Liver (tissue), 9 donors: ENCODE measurements around the gene RPTOR. TPM values are rescaled to one million over a fixed set of nuclear protein-coding genes. Genes with fewer than 3 reads are reported as not detected.

ENCODE experiments used
- DNase-seq: peaks from one replicate; pipeline ENCODE4 v3.0.0-alpha.2; 2017; ENCODE audit warnings: low spot score
- H3K27ac ChIP-seq, 2 donors: one replicate each; pipeline ENCODE4 v1.7.0; 2013; ENCODE audit warnings: inconsistent platforms in 2 of 2, low read length in 2 of 2, control low read depth in 1 of 2, low read depth in 1 of 2, mild to moderate bottlenecking in 1 of 2
- H3K27me3 ChIP-seq, 4 donors: one replicate each; pipeline versions ENCODE4 v1.6.1 to v1.7.0; 2013; ENCODE audit warnings: low read length in 3 of 4, inconsistent platforms in 1 of 4, mild to moderate bottlenecking in 1 of 4, moderate library complexity in 1 of 4; ENCODE audit not compliant: control insufficient read depth in 4 of 4, insufficient read depth in 4 of 4
- H3K36me3 ChIP-seq, 4 donors: one replicate each; pipeline versions ENCODE4 v1.6.1 to v1.7.0; 2013; ENCODE audit warnings: low read length in 3 of 4, mild to moderate bottlenecking in 3 of 4, low read depth in 1 of 4, moderate library complexity in 1 of 4; ENCODE audit not compliant: control insufficient read depth in 4 of 4, insufficient read depth in 3 of 4
- H3K4me1 ChIP-seq, 4 donors: one replicate each; pipeline versions ENCODE4 v1.6.1 to v1.7.0; 2013; ENCODE audit warnings: low read length in 3 of 4, mild to moderate bottlenecking in 3 of 4, moderate library complexity in 1 of 4; ENCODE audit not compliant: control insufficient read depth in 4 of 4, insufficient read depth in 4 of 4
- H3K4me3 ChIP-seq, 3 donors: one replicate each; pipeline versions ENCODE4 v1.6.1 to v1.7.0; 2013; ENCODE audit warnings: low read length in 3 of 3, control low read depth in 1 of 3, low read depth in 1 of 3, mild to moderate bottlenecking in 1 of 3
- H3K9ac ChIP-seq, 2 donors: one replicate each; pipeline ENCODE4 v1.7.0; 2013; ENCODE audit warnings: low read length in 2 of 2, mild to moderate bottlenecking in 2 of 2, moderate library complexity in 2 of 2, control low read depth in 1 of 2, low read depth in 1 of 2
- H3K9me3 ChIP-seq, 4 donors: one replicate each; pipeline versions ENCODE4 v1.6.1 to v1.7.0; 2013; ENCODE audit warnings: low read length in 3 of 4; ENCODE audit not compliant: control insufficient read depth in 4 of 4
- EGR1 ChIP-seq, 2 donors: IDR thresholded peaks; 2 replicates each; pipeline ENCODE4 v1.6.1; 2016 to 2018; ENCODE audit warnings: antibody characterized with exemption in 2 of 2, low read depth in 2 of 2
- FOXA1 ChIP-seq: IDR thresholded peaks from 2 replicates; pipeline ENCODE4 v1.6.1; 2016; ENCODE audit warnings: antibody characterized with exemption
- FOXA2 ChIP-seq: IDR thresholded peaks from 2 replicates; pipeline ENCODE4 v1.6.1; 2016; ENCODE audit warnings: antibody characterized with exemption
- GABPA ChIP-seq, 2 donors: IDR thresholded peaks in 1 of 2; conservative IDR thresholded peaks in 1 of 2; 2 replicates each; pipeline ENCODE4 v1.6.1; 2016; ENCODE audit warnings: antibody characterized with exemption in 2 of 2, mild to moderate bottlenecking in 1 of 2, moderate library complexity in 1 of 2
- HNF4A ChIP-seq, 2 donors: conservative IDR thresholded peaks; 2 replicates each; pipeline ENCODE4 v1.6.1; 2016; ENCODE audit warnings: antibody characterized with exemption in 2 of 2, mild to moderate bottlenecking in 2 of 2
- HNF4G ChIP-seq: IDR thresholded peaks from 2 replicates; pipeline ENCODE4 v1.6.1; 2016; ENCODE audit warnings: antibody characterized with exemption
- JUND ChIP-seq, 2 donors: IDR thresholded peaks; 2 replicates each; pipeline ENCODE4 v1.6.1; 2016; ENCODE audit warnings: antibody characterized with exemption in 2 of 2
- NR2F2 ChIP-seq: IDR thresholded peaks from 2 replicates; pipeline ENCODE4 v1.6.1; 2016; ENCODE audit warnings: antibody characterized with exemption
- RAD21 ChIP-seq, 2 donors: IDR thresholded peaks; 2 replicates each; pipeline ENCODE4 v1.6.1; 2016; ENCODE audit warnings: antibody characterized with exemption in 2 of 2, mild to moderate bottlenecking in 2 of 2
- RXRA ChIP-seq, 2 donors: IDR thresholded peaks; 2 replicates each; pipeline ENCODE4 v1.6.1; 2017 to 2018; ENCODE audit warnings: antibody characterized with exemption in 2 of 2, mild to moderate bottlenecking in 1 of 2
- SP1 ChIP-seq: IDR thresholded peaks from 2 replicates; pipeline ENCODE4 v1.6.1; 2018; ENCODE audit warnings: antibody characterized with exemption, mild to moderate bottlenecking
- TAF1 ChIP-seq: conservative IDR thresholded peaks from 2 replicates; pipeline ENCODE4 v1.6.1; 2016; ENCODE audit warnings: antibody characterized with exemption, mild to moderate bottlenecking
- YY1 ChIP-seq: IDR thresholded peaks from 2 replicates; pipeline ENCODE4 v1.6.1; 2016; ENCODE audit warnings: antibody characterized with exemption, mild to moderate bottlenecking
- WGBS: extraction: QIAGEN DNeasy Blood & Tissue Kit; methylation state at CpG from one replicate; pipeline ENCODE4 v1.1.7; 2013; 5-methylcytosine and 5-hydroxymethylcytosine counted together
- polyA plus RNA-seq, 2 donors: library from polyadenylated mRNA; stranded (reverse) in 1 of 2; unstranded in 1 of 2; fragments of 200-250 nt in 1 of 2; fragments of >200 nt in 1 of 2; fragmentation: Nextera tagmentation in 1 of 2; extraction: Ambion mirVana in 1 of 2; gene quantifications; one replicate each; pipeline versions ENCODE4 v1.2.1 to v1.2.3, GENCODE V29; 2013 to 2015
- total RNA-seq, 2 donors: library from RNA; depleted of rRNA; stranded (reverse); fragments of >200 nt; gene quantifications; one replicate each; pipeline ENCODE4 v1.2.3, GENCODE V29; 2014
- TF ChIP-seq, protein P1 (sequence below): IDR thresholded peaks from 2 replicates; pipeline ENCODE4 v1.6.1; 2016; ENCODE audit warnings: antibody characterized with exemption
- TF ChIP-seq, protein P2 (sequence below): IDR thresholded peaks from 2 replicates; pipeline ENCODE4 v1.6.1; 2016; ENCODE audit warnings: antibody characterized with exemption
- TF ChIP-seq, protein P3 (sequence below): IDR thresholded peaks from 2 replicates; pipeline ENCODE4 v1.6.1; 2016; ENCODE audit warnings: antibody characterized with exemption, mild to moderate bottlenecking
- TF ChIP-seq, protein P4 (sequence below): fragments of 150-350 bp; IDR thresholded peaks from 2 replicates; pipeline ENCODE4 v1.5.1; 2017; ENCODE audit warnings: improper control_type of control experiment, low read depth, low read length; ENCODE audit not compliant: missing input control
- TF ChIP-seq, protein P5 (sequence below): IDR thresholded peaks from 2 replicates; pipeline ENCODE4 v1.6.1; 2016; ENCODE audit warnings: antibody characterized with exemption
- donor health status: healthy.
- donor health status: healthy.
- donor health status: healthy.
- donor health status: healthy.
- donor health status: healthy.

The RPTOR gene
- total and polyA plus RNA-seq, 4 donors, result 4.8 to 25.4 (median 11.6) TPM

DNA sequence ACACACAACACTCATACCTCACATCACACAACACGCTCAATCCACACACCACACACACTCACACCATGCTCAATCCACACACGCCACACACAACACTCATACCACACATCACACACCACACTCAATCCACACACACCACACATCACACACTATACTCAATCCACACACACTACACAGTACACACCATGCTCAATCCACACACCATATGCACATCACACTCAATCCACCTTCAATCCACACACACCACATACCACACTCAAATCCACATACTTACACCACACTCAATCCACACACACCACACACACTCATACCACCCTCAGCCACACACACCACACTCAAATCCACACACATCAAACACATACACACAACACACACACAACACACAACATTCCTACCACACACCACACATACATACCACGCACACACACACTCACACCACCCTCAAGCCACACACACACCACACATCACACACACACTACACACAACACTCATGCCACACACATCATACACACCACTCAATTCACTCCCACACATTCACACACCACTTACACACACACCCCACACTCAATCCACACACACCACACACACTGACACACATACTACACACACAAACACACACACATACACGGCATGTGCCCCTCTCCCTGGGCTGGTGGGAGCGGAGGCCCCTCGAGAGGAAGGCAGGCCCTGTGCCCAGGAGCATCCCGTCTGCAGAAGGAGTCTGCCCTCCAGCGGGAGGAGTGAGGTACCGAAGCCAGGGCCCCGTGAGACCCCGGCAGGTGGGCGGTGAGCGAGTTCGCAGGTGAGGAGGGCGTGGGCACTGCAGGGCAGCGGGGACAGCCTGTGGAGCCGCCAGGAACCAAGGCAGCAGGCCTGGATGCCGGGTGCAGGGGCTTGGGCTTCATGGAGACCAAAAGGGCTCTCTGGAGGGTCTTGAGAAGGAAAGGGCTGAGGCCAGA is 33.1 kb upstream of the RPTOR start:
- H3K9me3 ChIP-seq, result no peaks in the 10 kb centered on the region
- WGBS, result 49% methylated on average over 18 of the region's 18 CpGs
- no peak overlapping the region for H3K9ac ChIP-seq
- no peak overlapping the region for H3K27ac ChIP-seq
- no peaks in the 10 kb centered on the region for H3K4me1 ChIP-seq
- TF ChIP-seq YY1 (no peak), FOXA2 (no peak), JUND (IDR thresholded peaks at IDR 0.05) (no peak), RXRA (IDR thresholded peaks at IDR 0.05) (no peak), FOXA1 (no peak), NR2F2 (no peak), RAD21 (IDR thresholded peaks at IDR 0.05) (no peak), HNF4A (conservative IDR thresholded peaks at IDR 0.05) (no peak), SP1 (no peak), TAF1 (no peak), HNF4G (no peak), GABPA (IDR thresholded peaks at IDR 0.05 in 1 of 2, conservative IDR thresholded peaks at IDR 0.05 in 1 of 2) (no peak), EGR1 (IDR thresholded peaks at IDR 0.05; ENCODE audit: low read depth in 2 of 2) (no peak)
- TF ChIP-seq, protein P1, sequence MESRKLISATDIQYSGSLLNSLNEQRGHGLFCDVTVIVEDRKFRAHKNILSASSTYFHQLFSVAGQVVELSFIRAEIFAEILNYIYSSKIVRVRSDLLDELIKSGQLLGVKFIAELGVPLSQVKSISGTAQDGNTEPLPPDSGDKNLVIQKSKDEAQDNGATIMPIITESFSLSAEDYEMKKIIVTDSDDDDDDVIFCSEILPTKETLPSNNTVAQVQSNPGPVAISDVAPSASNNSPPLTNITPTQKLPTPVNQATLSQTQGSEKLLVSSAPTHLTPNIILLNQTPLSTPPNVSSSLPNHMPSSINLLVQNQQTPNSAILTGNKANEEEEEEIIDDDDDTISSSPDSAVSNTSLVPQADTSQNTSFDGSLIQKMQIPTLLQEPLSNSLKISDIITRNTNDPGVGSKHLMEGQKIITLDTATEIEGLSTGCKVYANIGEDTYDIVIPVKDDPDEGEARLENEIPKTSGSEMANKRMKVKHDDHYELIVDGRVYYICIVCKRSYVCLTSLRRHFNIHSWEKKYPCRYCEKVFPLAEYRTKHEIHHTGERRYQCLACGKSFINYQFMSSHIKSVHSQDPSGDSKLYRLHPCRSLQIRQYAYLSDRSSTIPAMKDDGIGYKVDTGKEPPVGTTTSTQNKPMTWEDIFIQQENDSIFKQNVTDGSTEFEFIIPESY, result no peak
- TF ChIP-seq, protein P2, sequence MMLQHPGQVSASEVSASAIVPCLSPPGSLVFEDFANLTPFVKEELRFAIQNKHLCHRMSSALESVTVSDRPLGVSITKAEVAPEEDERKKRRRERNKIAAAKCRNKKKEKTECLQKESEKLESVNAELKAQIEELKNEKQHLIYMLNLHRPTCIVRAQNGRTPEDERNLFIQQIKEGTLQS, result no peak
- TF ChIP-seq, protein P3, sequence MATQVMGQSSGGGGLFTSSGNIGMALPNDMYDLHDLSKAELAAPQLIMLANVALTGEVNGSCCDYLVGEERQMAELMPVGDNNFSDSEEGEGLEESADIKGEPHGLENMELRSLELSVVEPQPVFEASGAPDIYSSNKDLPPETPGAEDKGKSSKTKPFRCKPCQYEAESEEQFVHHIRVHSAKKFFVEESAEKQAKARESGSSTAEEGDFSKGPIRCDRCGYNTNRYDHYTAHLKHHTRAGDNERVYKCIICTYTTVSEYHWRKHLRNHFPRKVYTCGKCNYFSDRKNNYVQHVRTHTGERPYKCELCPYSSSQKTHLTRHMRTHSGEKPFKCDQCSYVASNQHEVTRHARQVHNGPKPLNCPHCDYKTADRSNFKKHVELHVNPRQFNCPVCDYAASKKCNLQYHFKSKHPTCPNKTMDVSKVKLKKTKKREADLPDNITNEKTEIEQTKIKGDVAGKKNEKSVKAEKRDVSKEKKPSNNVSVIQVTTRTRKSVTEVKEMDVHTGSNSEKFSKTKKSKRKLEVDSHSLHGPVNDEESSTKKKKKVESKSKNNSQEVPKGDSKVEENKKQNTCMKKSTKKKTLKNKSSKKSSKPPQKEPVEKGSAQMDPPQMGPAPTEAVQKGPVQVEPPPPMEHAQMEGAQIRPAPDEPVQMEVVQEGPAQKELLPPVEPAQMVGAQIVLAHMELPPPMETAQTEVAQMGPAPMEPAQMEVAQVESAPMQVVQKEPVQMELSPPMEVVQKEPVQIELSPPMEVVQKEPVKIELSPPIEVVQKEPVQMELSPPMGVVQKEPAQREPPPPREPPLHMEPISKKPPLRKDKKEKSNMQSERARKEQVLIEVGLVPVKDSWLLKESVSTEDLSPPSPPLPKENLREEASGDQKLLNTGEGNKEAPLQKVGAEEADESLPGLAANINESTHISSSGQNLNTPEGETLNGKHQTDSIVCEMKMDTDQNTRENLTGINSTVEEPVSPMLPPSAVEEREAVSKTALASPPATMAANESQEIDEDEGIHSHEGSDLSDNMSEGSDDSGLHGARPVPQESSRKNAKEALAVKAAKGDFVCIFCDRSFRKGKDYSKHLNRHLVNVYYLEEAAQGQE, result no peak
- TF ChIP-seq, protein P4, sequence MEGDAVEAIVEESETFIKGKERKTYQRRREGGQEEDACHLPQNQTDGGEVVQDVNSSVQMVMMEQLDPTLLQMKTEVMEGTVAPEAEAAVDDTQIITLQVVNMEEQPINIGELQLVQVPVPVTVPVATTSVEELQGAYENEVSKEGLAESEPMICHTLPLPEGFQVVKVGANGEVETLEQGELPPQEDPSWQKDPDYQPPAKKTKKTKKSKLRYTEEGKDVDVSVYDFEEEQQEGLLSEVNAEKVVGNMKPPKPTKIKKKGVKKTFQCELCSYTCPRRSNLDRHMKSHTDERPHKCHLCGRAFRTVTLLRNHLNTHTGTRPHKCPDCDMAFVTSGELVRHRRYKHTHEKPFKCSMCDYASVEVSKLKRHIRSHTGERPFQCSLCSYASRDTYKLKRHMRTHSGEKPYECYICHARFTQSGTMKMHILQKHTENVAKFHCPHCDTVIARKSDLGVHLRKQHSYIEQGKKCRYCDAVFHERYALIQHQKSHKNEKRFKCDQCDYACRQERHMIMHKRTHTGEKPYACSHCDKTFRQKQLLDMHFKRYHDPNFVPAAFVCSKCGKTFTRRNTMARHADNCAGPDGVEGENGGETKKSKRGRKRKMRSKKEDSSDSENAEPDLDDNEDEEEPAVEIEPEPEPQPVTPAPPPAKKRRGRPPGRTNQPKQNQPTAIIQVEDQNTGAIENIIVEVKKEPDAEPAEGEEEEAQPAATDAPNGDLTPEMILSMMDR, result no peak
- TF ChIP-seq, protein P5, sequence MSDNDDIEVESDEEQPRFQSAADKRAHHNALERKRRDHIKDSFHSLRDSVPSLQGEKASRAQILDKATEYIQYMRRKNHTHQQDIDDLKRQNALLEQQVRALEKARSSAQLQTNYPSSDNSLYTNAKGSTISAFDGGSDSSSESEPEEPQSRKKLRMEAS, result no peak
- no peak for DNase-seq
- no peak overlapping the region for H3K4me3 ChIP-seq
- no peaks in the 10 kb centered on the region for H3K27me3 ChIP-seq
- no peaks in the 10 kb centered on the region for H3K36me3 ChIP-seq
